Fibroblast of skin of abdomen (primary cell): ENCODE results near the gene HSDL2.

Experiments used
- DNase-seq: peaks from one replicate; pipeline ENCODE4 v3.0.0-alpha.2; 2013

HSDL2 gene

DNA sequence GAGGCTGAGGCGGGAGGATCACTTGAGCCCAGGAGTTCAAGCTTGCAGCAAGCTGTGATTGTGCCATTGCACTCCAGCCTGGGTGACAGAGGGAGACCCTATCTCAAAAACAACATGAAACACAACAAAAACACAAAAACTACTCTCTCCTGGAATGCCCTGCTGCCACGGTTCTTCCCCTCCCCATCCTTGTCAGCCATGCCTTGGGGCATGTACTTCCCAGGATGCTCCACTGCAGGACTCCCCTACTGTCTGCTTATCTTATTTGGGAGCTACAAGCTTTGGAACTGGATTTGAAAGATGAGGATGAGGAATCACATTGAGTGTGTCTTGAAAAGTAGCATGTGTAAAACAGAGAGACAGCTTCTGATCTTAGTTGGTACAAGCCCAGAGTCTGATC, 66.6 kb downstream of the HSDL2 start:
- DNase-seq: no peak

DNA sequence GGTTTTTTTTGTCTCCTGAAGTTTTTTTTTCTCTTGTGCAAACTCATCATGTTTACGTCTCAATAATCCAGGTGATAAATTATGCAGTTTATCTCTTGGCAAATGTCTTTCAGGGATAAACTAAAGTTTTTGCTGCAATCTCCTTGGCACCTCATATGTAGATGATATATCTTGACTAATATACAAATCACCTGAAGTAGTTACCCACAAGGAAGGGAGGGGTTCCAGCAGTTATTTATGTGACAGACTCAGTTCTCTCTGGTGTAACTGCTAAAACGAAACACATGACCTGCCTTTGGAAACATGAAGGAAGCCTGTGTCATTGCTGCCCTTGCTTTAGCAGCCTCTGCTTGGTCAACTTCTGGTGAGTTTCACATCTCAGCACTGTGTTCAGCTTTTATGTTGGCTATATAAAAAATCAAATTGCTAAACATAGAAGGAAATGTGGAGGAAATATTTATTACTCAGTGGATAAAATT, 67.4 kb downstream of the HSDL2 start:
- peak; percentile 69 for DNase-seq

DNA sequence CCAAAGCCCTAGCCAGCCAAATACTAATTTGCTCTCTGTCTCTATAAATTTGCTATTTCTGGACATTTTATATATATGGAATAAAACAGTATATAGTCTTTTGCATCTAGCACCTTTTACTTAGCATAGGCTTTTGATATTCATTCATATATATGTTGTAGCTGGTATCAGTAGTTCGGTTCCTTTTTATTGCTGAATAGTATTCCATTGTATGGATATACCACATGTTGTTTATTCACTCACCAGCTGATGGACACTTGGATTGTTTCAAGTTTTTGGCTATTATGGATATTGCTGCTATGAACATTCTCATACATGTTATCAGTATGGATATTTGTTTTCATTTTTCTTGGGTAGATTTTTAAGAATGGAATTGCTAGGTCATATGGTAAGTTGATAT, 82.9 kb downstream of the HSDL2 start:
- DNase-seq: no peak

DNA sequence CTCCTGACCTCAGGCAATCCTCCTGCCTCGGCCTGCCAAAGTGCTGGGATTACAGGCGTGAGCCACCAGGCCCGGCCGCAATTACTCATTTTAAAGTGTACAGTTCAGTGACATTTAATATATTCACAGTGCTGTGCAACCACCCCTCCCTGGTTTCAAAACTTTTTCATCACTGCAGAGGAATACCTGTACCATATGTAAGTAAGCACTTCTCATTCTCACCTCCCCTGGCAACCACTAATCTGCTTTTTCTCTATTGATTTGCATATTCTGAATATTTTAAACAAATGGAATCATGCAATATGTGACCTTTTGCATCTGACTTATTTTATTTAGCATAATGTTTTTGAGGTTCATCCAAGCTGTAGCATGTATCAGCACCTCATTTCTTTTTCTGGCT, 85.4 kb downstream of the HSDL2 start:
- DNase-seq: no peak

- DNase-seq: no peak
Observed at GRCh38 chr9:112472996-112473395, 93.1 kb downstream of the HSDL2 start.

DNA sequence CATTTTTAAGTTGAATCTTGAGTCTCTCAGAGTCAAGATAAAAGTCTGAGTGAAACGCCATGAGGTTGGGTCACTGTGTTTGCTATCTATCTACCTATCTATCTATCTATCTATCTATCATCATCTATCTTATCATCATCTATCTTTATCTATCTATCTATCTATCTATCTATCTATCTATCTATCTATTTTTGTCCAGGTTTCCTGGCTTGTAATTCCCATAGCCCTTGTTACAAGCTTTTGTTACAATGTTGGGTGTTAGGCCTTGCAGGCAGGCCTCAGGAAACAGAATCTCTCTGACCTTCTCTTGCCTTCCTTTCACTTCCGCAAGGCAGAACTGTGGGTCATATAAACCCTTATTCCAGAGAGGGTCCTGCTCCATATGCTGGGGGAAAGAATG, 94.1 kb downstream of the HSDL2 start:
- no peak for DNase-seq

DNA sequence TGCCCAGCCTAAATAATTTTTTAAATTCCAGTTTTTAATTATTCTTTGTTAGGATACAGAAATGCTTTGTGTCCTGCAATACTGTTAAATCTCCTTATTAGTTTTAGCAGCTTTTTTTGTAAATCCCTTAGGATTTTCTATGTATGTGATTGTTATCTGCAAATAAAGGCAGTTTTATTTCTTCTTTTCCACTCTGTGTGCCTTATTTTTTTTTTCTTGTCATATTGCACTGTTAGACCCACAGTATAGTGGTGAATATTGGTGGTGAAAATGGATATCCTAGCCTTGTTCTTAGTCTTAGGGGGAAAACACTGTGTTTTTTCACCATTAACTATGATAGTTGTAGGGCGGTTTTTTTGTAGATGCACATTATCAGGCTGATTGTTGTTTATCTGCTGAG, 95.4 kb downstream of the HSDL2 start:
- no peak for DNase-seq

DNA sequence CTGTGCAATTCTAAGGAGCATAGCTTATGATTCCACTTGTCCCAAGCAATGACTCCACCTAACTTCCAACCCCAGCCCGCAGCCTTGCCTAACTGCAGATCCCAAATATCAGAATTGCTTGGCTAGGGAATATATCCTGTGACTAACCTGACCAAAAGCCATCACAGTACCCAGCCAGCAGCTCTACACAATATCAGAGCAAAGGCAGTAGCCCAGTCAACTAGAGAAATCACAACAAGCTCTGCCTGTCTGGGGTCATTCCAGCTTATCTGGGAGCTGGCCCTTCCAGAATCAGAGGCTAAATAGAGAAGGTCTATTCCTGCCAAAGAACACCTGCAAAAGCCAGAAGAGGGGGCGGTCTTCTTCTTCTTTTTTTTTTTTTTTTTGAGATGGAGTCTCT, 97.4 kb downstream of the HSDL2 start:
- DNase-seq: no peak

DNA sequence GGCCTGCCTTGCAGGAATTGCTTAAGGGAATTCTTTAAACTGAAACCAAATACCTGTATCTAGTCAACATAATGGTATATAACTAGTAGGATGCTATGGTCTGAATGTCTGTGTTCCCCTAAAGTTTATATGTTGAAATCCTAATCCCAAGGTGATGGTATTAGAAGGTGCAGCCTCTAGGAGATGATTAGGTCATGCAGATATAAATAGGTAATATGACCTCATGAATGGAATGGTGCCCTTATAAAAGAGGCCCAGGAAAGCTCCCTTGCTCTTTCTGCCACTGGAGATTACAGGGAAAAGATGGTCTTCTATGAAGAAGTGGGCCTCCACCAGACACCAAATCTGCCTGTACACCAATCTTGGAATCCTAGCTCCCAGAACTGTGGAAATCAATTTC, 99.3 kb downstream of the HSDL2 start:
- no peak for DNase-seq

DNA sequence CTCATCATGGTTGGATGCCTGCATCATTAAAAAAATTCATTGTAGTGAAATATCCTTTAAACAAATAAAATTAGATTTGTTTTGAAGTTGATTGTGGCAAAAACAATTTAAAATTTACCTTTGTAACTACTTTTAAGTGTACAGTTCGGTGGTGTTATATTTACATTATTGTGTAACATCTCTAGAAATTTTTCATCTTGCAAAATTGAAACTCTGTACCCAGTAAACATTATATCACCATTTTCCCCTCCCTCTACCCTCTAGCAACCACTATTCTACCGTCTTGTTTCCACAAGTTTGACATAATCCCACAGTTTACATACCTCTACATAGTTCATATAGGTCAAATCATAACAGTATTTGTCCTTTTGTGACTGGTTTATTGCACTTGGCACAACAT, 104.7 kb downstream of the HSDL2 start:
- DNase-seq: no peak

DNA sequence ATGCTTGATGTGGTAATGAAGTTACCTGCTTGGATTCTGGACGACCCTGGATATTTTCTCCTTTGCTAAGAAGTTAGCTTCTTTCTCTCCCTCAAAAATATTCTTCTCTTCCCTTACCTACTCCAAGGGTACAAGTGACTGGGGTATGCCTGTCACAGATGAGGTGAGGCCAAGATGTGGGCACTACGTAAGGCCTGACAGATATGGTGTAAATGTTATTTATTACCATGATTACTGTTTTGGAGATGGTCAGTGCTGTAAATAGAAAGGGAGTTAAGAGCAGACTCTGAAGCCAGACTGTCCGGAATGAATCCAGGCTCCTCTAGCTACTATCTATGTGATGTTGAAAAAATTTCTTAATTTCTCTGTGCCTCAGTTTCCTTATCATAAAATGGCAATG, 105.7 kb downstream of the HSDL2 start:
- DNase-seq: no peak

DNA sequence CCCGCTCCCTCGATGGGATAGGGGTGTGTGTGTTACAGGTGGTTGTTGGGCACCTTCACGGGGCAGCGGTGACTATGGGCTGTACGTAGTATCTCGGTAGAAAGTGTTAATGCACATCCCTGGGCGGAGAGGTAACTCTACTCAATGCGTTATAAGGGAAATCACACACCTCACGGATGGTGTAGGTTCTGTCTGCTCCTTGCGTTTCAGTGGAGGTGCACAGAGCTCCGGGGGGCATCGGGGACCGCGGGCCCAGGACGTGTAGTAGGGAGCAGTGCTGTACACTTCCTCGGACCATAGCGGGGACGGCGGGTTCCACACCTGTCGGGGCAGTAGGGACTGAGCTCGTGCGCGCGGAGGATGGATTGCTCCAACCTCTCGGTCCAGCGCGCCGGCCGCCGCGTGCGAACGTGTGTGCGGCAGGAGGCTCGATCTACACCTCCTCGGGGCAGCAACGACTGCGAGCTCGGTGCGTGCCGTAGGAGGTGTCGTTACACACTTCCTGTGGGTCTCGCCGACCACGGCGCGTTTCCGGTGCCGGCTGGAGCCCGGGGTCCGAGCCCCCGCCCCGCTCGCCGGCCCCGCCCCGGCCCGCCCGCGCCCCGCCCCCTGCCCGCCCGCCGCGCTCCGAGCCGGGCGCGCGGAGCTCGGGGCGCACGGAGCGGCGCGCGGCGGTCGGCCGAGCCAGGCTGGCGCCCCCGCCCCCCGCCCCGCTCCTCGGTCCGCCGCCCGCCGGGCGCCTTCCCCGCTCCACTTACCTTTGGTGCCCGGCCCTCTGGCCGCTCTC, 106.5 kb downstream of the HSDL2 start, which contains the start of gene KIAA1958:
KIAA1958 (plus strand) TSS at position 607 of the 787 bp plus-strand sequence. CDS start 87,254 bp downstream, outside the sequence.
- peak; percentile 83 for DNase-seq

DNA sequence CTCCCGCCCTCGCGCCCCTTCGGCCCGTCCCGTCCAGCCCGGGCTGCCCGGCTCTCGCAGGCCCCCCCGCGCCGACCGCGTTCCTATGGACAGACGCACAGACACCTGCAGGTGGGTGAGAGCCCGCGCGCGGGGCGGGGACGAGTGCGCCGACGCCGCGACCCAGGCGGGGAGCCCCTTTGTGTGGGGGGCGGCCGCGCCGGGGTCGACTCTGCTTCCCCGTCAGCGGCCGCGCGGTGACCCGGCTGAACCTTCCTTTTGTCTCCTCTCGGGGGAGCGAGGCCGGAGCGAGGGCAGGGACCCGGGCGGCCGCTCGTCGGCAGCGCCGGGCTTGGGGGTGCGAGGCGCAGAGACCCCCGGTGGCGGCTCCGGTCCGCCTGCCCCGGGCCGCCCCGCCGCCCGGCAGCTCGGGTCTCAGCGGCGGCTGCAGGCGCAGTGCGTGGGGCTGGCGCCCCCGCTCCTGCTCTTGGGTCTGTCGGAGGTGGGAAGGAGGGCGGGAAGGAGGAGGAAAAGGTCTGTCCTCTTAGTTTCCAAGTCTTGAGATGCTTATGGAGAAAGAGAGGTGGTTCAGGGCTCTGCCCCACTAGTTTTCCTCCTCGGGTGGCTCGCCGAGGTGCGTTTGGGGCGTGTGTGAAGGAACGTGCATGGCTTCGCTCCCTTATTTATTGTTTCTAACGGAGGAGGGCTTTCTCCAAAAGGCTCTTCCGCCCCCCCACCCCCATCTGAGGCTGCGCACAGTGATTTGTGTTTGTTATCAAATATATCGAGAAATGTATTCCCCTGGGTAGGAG, 107.3 kb downstream of the HSDL2 start:
- peak; percentile 42 for DNase-seq

DNA sequence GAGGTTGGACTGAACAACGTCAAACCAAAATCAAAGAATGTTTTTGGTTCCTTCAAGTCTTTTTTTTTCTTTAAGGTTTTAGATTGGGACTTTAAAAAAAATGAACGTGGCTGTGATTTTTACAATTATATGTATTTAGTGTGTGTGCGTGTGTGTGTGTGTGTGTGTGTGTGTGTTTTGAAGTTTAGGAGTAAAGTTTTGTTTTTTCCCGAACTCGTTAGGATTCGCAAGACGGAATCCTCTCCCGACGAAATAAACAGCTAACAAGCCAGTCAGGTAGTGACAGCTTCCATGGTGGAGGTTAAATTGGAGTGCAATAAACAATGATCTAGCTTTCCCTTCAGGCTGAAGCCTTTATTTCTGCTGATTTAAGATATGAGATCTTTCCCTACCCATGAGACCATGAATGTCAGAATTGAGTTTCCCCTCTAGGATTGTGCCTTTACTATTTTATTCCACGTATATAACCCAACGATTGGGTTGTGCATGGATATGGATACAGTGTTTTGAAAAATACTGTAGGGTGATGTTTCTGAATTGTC, 108.0 kb downstream of the HSDL2 start:
- peak; percentile 5 for DNase-seq

DNA sequence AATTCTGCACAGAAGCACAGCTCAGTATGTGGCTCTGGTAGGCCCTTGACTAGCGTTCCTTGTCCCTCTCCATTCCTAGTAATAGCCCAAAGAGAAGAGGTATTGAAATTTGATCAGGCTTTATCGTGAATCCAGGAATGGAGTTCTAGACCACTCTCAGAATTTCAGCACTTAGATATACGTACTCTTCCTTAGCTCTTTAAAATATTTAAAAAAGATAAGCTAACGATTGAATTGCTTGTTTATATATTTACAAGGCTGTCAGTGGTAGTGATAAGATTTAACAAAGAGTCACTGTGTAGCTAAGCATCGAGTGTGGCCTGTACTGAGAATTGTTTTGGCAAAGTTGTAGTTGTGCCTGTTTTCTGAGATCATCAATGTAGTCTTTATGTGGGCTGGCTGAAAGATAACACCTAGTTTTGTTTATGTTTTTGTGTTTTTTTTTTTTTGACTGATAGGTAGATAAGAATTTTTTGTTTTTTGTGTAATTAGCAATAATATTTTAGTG, 109.2 kb downstream of the HSDL2 start:
- DNase-seq: no peak

DNA sequence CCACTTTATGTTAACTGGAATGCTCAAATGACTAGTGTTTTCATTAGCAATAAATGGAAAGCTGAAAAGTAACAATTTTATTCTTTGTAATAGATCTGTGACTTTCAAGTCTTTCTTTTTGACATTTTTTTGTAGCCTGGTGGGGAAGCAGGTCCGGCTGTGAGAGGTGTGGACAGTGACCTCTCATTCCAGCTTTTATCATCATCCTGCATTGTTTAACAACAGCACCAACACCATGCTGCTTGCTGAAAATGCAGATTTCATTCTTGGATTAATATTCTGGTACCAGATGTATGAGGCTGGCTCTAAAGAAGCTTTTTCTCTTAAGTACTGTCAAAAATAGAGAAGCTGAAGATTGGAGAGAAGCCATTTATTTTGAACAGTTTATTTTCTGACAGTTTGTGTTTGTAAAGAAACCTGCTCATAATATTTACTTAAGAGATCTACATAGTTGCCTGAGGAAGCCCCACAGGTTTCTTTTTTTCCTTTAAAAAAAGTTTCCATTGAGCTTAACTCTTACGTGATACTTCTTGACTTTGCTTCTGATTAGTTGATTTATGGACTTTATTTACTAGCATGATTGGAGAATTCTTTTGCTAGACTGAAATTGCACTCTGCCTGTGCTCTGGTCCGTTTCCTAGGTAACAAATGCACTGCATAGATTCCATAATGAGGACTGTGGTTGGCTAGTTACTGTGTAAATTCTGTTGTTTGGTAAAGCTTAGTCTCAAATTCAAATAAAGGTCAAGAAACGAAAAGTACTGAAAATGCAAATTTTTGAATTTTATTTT, 110.2 kb downstream of the HSDL2 start:
- peak; percentile 14 for DNase-seq

GRCh38 chr9:112493393-112494137, 113.7 kb downstream of the HSDL2 start:
- peak; percentile 13 for DNase-seq

GRCh38 chr9:112494153-112494552, 114.2 kb downstream of the HSDL2 start:
- DNase-seq: no peak

GRCh38 chr9:112495614-112496013, 115.7 kb downstream of the HSDL2 start:
- no peak for DNase-seq

DNA sequence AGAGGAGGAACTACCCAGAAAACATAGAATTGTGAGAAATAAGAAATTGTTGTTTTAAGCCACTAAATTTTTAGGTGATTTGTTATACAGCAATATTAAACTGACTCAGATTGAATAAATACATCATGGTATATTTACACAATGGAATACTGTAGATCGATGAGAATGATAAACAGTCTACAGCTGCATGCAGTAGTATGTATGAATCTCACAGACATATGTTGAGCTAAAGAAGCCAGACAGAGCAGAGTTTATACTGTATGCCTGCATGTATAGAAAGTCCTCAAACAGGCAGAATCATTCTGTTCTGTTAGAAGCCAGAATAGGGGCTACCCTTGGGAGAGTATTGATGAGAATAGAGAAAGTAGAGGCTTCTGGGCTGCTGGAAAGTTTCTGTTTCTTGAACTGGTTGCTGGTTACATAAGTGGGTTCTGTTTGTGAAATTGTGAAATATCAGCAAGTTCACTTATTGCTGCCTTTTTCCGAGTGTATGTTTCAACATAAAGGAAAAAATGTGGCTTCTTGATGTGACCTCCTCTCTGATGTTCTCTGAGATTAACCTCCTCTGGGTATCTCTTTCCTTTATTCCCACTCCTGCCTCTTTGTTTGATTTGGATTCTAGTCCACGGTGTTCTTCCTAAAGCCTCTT, 116.3 kb downstream of the HSDL2 start:
- DNase-seq: no peak

- no peak for DNase-seq
Observed at GRCh38 chr9:112500842-112501241, 120.9 kb downstream of the HSDL2 start.
